Vagina (tissue), 2 donors: ENCODE results near the gene ASCC3.

ENCODE experiments used
- POLR2A ChIP-seq, 2 donors: fragments of 450-650 bp; IDR thresholded peaks; one replicate each; pipeline ENCODE4 v1.6.1; 2017; ENCODE audit warnings: antibody characterized with exemption in 2 of 2, mild to moderate bottlenecking in 2 of 2, moderate library complexity in 2 of 2
- POLR2AphosphoS5 ChIP-seq, 2 donors: sonication (generic); formaldehyde crosslinking; IDR thresholded peaks; one replicate each; pipeline ENCODE4 v1.9.0; 2017; ENCODE audit warnings: antibody characterized with exemption in 2 of 2, mild to moderate bottlenecking in 2 of 2, low read depth in 1 of 2; ENCODE audit not compliant: insufficient read depth in 1 of 2
- TF ChIP-seq, protein P1 (sequence below), 3 experiments: fragments of 450-650 bp in 2 of 3; fragments of 200-600 bp in 1 of 3; sonication (generic) in 1 of 3; IDR thresholded peaks; one replicate each; pipeline ENCODE4 v1.5.1; 2017 to 2019; ENCODE audit warnings: antibody characterized with exemption in 3 of 3, mild to moderate bottlenecking in 2 of 3, moderate library complexity in 2 of 3

DNA sequence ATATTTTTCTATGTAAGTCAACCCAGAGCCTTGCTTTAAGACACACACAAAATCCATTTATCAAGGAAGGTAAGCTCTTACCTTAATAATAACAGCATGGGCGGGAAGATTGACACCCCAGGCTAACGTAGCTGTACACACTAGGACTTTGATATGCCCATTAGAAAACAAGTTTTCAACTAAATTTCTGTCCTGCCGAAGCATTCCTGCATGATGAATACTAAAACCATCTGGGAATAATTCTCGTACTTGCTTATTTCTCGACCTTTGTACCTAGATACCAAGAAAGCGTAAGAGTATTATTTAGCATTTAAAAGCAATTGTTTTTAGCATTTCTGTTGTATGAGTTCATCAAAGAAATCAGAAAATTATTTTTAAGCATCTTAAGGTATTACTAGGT lies 218.9 kb downstream of the ASCC3 start:
- TF ChIP-seq, protein P1, sequence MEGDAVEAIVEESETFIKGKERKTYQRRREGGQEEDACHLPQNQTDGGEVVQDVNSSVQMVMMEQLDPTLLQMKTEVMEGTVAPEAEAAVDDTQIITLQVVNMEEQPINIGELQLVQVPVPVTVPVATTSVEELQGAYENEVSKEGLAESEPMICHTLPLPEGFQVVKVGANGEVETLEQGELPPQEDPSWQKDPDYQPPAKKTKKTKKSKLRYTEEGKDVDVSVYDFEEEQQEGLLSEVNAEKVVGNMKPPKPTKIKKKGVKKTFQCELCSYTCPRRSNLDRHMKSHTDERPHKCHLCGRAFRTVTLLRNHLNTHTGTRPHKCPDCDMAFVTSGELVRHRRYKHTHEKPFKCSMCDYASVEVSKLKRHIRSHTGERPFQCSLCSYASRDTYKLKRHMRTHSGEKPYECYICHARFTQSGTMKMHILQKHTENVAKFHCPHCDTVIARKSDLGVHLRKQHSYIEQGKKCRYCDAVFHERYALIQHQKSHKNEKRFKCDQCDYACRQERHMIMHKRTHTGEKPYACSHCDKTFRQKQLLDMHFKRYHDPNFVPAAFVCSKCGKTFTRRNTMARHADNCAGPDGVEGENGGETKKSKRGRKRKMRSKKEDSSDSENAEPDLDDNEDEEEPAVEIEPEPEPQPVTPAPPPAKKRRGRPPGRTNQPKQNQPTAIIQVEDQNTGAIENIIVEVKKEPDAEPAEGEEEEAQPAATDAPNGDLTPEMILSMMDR (IDR thresholded peaks at IDR 0.05) = no peak
- TF ChIP-seq POLR2AphosphoS5 (IDR thresholded peaks at IDR 0.05; ENCODE audit: insufficient read depth in 1 of 2, low read depth in 1 of 2) = no peak
- no peak for TF ChIP-seq POLR2A (IDR thresholded peaks at IDR 0.05)
